H9 (cell line): ENCODE measurements around the gene MYH11. TPM values are rescaled to one million over a fixed set of nuclear protein-coding genes. Genes with fewer than 3 reads are reported as not detected.

Experiments used
- DNase-seq: peaks from one replicate; pipeline ENCODE4 v3.0.0-alpha.2; 2017
- H2AFZ ChIP-seq: one replicate; pipeline ENCODE4 v1.6.1; 2013; ENCODE audit warnings: mild to moderate bottlenecking, low read length, control low read depth, moderate library complexity
- H2AK5ac ChIP-seq: 2 replicates; pipeline ENCODE4 v1.6.1; 2013; ENCODE audit warnings: low read length, control low read depth, mixed read lengths; ENCODE audit not compliant: insufficient read length
- H2BK120ac ChIP-seq: one replicate; pipeline ENCODE4 v1.6.1; 2013; ENCODE audit warnings: low read depth, mild to moderate bottlenecking, low read length, control low read depth, inconsistent platforms; ENCODE audit not compliant: poor library complexity, severe bottlenecking
- H2BK12ac ChIP-seq: 2 replicates; pipeline ENCODE4 v1.6.1; 2013; ENCODE audit warnings: low read length, control low read depth, mixed read lengths, low read depth; ENCODE audit not compliant: insufficient read length
- H2BK15ac ChIP-seq: 2 replicates; pipeline ENCODE4 v1.6.1; 2013; ENCODE audit warnings: low read depth, low read length, control low read depth
- H2BK20ac ChIP-seq: one replicate; pipeline ENCODE4 v1.6.1; 2013; ENCODE audit warnings: low read depth, mild to moderate bottlenecking, low read length, control low read depth, inconsistent platforms; ENCODE audit not compliant: poor library complexity, severe bottlenecking
- H2BK5ac ChIP-seq: 2 replicates; pipeline ENCODE4 v1.6.1; 2013; ENCODE audit warnings: low read length, control low read depth, mixed read lengths; ENCODE audit not compliant: insufficient read length
- H3K14ac ChIP-seq: 2 replicates; pipeline ENCODE4 v1.6.1; 2013; ENCODE audit warnings: low read length, control low read depth; ENCODE audit not compliant: insufficient read depth
- H3K18ac ChIP-seq: 2 replicates; pipeline ENCODE4 v1.6.1; 2013; ENCODE audit warnings: low read depth, mild to moderate bottlenecking, mixed read lengths, low read length, control low read depth; ENCODE audit not compliant: insufficient read length
- H3K23ac ChIP-seq: 2 replicates; pipeline ENCODE4 v1.6.1; 2013; ENCODE audit warnings: low read length, control low read depth, mixed read lengths, low read depth; ENCODE audit not compliant: insufficient read length
- H3K23me2 ChIP-seq: 2 replicates; pipeline ENCODE4 v1.6.1; 2013; ENCODE audit warnings: low read depth, mild to moderate bottlenecking, mixed read lengths, low read length, control low read depth; ENCODE audit not compliant: insufficient read length, poor library complexity, severe bottlenecking
- H3K27ac ChIP-seq: 2 replicates; pipeline ENCODE4 v1.5.1; 2013; ENCODE audit warnings: low read length, control low read depth, mixed read lengths, low read depth; ENCODE audit not compliant: insufficient read length
- H3K27me3 ChIP-seq: 2 replicates; pipeline ENCODE4 v1.6.1; 2013; ENCODE audit warnings: low read length, control low read depth, inconsistent platforms; ENCODE audit not compliant: insufficient read depth
- H3K4ac ChIP-seq: 2 replicates; pipeline ENCODE4 v1.6.1; 2013; ENCODE audit warnings: low read depth, mild to moderate bottlenecking, control low read depth, inconsistent platforms, low read length, moderate library complexity
- H3K4me1 ChIP-seq: 2 replicates; pipeline ENCODE4 v1.6.1; 2013; ENCODE audit warnings: low read length, control low read depth, inconsistent platforms; ENCODE audit not compliant: insufficient read depth
- H3K4me2 ChIP-seq: 2 replicates; pipeline ENCODE4 v1.6.1; 2013; ENCODE audit warnings: low read length, control low read depth, mixed read lengths; ENCODE audit not compliant: insufficient read length, insufficient read depth
- H3K56ac ChIP-seq: 2 replicates; pipeline ENCODE4 v1.6.1; 2013; ENCODE audit warnings: low read depth, mild to moderate bottlenecking, mixed read lengths, low read length, control low read depth; ENCODE audit not compliant: insufficient read length
- H3K79me1 ChIP-seq: 2 replicates; pipeline ENCODE4 v1.6.1; 2013; ENCODE audit warnings: low read depth, mild to moderate bottlenecking, moderate library complexity, low read length, control low read depth, inconsistent platforms; ENCODE audit not compliant: insufficient read depth, poor library complexity, severe bottlenecking
- H3K79me2 ChIP-seq: 2 replicates; pipeline ENCODE4 v1.6.1; 2013; ENCODE audit warnings: low read length, control low read depth, inconsistent platforms; ENCODE audit not compliant: insufficient read depth
- H3K9ac ChIP-seq: 2 replicates; pipeline ENCODE4 v1.6.1; 2013; ENCODE audit warnings: low read length, control low read depth, mixed read lengths; ENCODE audit not compliant: insufficient read length; ENCODE audit errors: extremely low read depth
- H3K9me3 ChIP-seq: one replicate; pipeline ENCODE4 v1.6.1; 2013; ENCODE audit warnings: low read depth, low read length, inconsistent platforms; ENCODE audit not compliant: control insufficient read depth
- H3T11ph ChIP-seq: one replicate; pipeline ENCODE4 v1.6.1; 2013; ENCODE audit warnings: mild to moderate bottlenecking, low read length, control low read depth, inconsistent platforms
- H4K20me1 ChIP-seq: one replicate; pipeline ENCODE4 v1.6.1; 2013; ENCODE audit not compliant: control insufficient read depth, insufficient read length, insufficient read depth
- H4K5ac ChIP-seq: 2 replicates; pipeline ENCODE4 v1.6.1; 2013; ENCODE audit warnings: low read depth, mild to moderate bottlenecking, mixed read lengths, low read length, control low read depth; ENCODE audit not compliant: insufficient read length
- H4K8ac ChIP-seq: replicated peaks from 2 replicates; pipeline ENCODE4 v1.6.1; 2013; ENCODE audit warnings: low read length, control low read depth, mixed read lengths, low read depth; ENCODE audit not compliant: insufficient read length
- H4K91ac ChIP-seq: 2 replicates; pipeline ENCODE4 v1.6.1; 2013; ENCODE audit warnings: low read depth, mild to moderate bottlenecking, moderate library complexity, mixed read lengths, low read length, control low read depth; ENCODE audit not compliant: insufficient read length
- H3K27ac Mint-ChIP-seq, 3 experiments: 2 replicates in 2 of 3; 3 replicates in 1 of 3; pipeline ENCODE4 v1.8.0; 2020 to 2021; ENCODE audit warnings: mixed read lengths in 3 of 3, mild to moderate bottlenecking in 1 of 3, moderate library complexity in 1 of 3
- H3K27me3 Mint-ChIP-seq: 2 replicates; pipeline ENCODE4 v1.8.0; 2021; ENCODE audit warnings: low read depth, mild to moderate bottlenecking, moderate library complexity, mixed read lengths
- H3K36me3 Mint-ChIP-seq, 3 experiments: 2 replicates in 2 of 3; 3 replicates in 1 of 3; pipeline ENCODE4 v1.8.0; 2020 to 2021; ENCODE audit warnings: low read depth in 3 of 3, mixed read lengths in 3 of 3; ENCODE audit not compliant: insufficient read depth in 1 of 3
- H3K4me1 Mint-ChIP-seq, 2 experiments: 2 replicates each; pipeline ENCODE4 v1.8.0; 2020; ENCODE audit warnings: mixed read lengths in 2 of 2
- H3K4me3 Mint-ChIP-seq, 2 experiments: 2 replicates in 1 of 2; 3 replicates in 1 of 2; pipeline ENCODE4 v1.8.0; 2020 to 2021; ENCODE audit warnings: mild to moderate bottlenecking in 2 of 2, mixed read lengths in 2 of 2, moderate library complexity in 1 of 2
- H3K9me3 Mint-ChIP-seq, 2 experiments: 2 replicates in 1 of 2; 3 replicates in 1 of 2; pipeline ENCODE4 v1.8.0; 2020; ENCODE audit warnings: mild to moderate bottlenecking in 2 of 2, mixed read lengths in 2 of 2, moderate library complexity in 1 of 2
- CTCF ChIP-seq: fragments of 200-600 bp; sonication (generic); conservative IDR thresholded peaks from 3 replicates; pipeline ENCODE4 v1.8.0; 2021; ENCODE audit warnings: antibody characterized with exemption, mild to moderate bottlenecking
- WGBS: extraction: QIAGEN DNeasy Blood & Tissue Kit; methylation state at CpG from one replicate; pipeline ENCODE4 v1.1.7; 2013; ENCODE audit warnings: missing lambda C conversion rate, low lambda C conversion rate, mixed read lengths; ENCODE audit not compliant: insufficient read length; ENCODE audit errors: extremely low coverage; 5-methylcytosine and 5-hydroxymethylcytosine counted together
- total RNA-seq: library from RNA; stranded (reverse); gene quantifications from 2 replicates; pipeline ENCODE4 v1.2.1, GENCODE V29; 2021

Gene MYH11
- total RNA-seq, 1 experiment from 2014 or later, result 0.42 TPM

GRCh38 chr16:15903960-15904359, 47.1 kb upstream of the MYH11 start:
- Histone ChIP-seq H3K27ac (no peak overlapping the region), H4K91ac (no peak overlapping the region), H4K20me1 (no peaks in the 10 kb centered on the region), H3K79me2 (no peaks in the 10 kb centered on the region), H3K4ac (no peak overlapping the region), H3K27me3 (no peaks in the 10 kb centered on the region), H4K5ac (no peak overlapping the region), H3K56ac (no peak overlapping the region), H2AFZ (no peak overlapping the region), H2BK20ac (no peak overlapping the region), H3K23me2 (no peaks in the 10 kb centered on the region), H3K14ac (no peak overlapping the region), H3K4me1 (no peaks in the 10 kb centered on the region), H2BK12ac (no peak overlapping the region), H2AK5ac (no peak overlapping the region), H3T11ph (no peak overlapping the region), H3K4me2 (no peak overlapping the region), H4K8ac (no peak overlapping the region), H3K18ac (no peak overlapping the region), H3K79me1 (no peaks in the 10 kb centered on the region), H2BK120ac (no peak overlapping the region), H2BK15ac (no peak overlapping the region), H2BK5ac (no peak overlapping the region), H3K9ac (no peak overlapping the region), H3K23ac (no peak overlapping the region), H3K9me3 (no peaks in the 10 kb centered on the region)
- no peaks in the 10 kb centered on the region for H3K36me3 Mint-ChIP-seq
- no peak for TF ChIP-seq CTCF
- no peak overlapping the region for H3K4me3 Mint-ChIP-seq
- no peaks in the 10 kb centered on the region for H3K9me3 Mint-ChIP-seq
- DNase-seq, result no peak
- peak overlapping the region in 1 of 3 experiments; percentile 35; a peak in 1 of 7 replicates for H3K27ac Mint-ChIP-seq
- WGBS, result no CpG with 5 or more reads among the region's 5 CpGs
- peaks cover 8 to 9% of the 10 kb centered on the region in 2 experiments; a peak in 3 of 4 replicates for H3K4me1 Mint-ChIP-seq
- H3K27me3 Mint-ChIP-seq, result no peaks in the 10 kb centered on the region
